Activated CD4-positive, alpha-beta T cell treated with anti-CD3 and anti-CD28 coated beads, Interleukin-2, amount 50 U/mL, for 16 hours (primary cell): Measurements from ENCODE around the gene SERINC3.

Source experiments
- DNase-seq: peaks from one replicate; pipeline ENCODE4 v3.0.0-alpha.2; 2020

Gene SERINC3

GRCh38 chr20:44461142-44461802 is 60.6 kb downstream of the SERINC3 start:
- DNase-seq = no peak

- peak; percentile 20 for DNase-seq
These were observed 61.1 kb downstream of the SERINC3 start for GRCh38 chr20:44460795-44461141.

GRCh38 chr20:44459271-44459670 is 62.6 kb downstream of the SERINC3 start:
- no peak for DNase-seq

GRCh38 chr20:44457016-44457415 is 64.9 kb downstream of the SERINC3 start:
- DNase-seq = no peak

GRCh38 chr20:44456611-44457010 is 65.3 kb downstream of the SERINC3 start:
- no peak for DNase-seq

GRCh38 chr20:44455126-44455525 is 66.7 kb downstream of the SERINC3 start:
- no peak for DNase-seq

- DNase-seq = no peak
These were observed 67.4 kb downstream of the SERINC3 start for GRCh38 chr20:44454306-44454963.

- DNase-seq = no peak
These were observed 70.9 kb downstream of the SERINC3 start for GRCh38 chr20:44450903-44451450.

- no peak for DNase-seq
These were observed 71.5 kb downstream of the SERINC3 start for GRCh38 chr20:44450281-44450889.

- DNase-seq = no peak
These were observed 72.0 kb downstream of the SERINC3 start for GRCh38 chr20:44449864-44450263.

GRCh38 chr20:44448753-44449546 is 72.9 kb downstream of the SERINC3 start:
- DNase-seq = no peak

GRCh38 chr20:44447827-44448419 is 73.9 kb downstream of the SERINC3 start:
- no peak for DNase-seq
